ENCODE measurements around the gene IPO4. TPM values are rescaled to one million over a fixed set of nuclear protein-coding genes. Genes with fewer than 3 reads are reported as not detected.

The IPO4 gene
- total RNA-seq, 2 experiments from 2014 or later, result 73.4 to 73.7 TPM

GRCh38 chr14:24149302-24149969 lies 39.2 kb downstream of the IPO4 start:
- ChIA-PET POLR2A (no interaction called here), CTCF (interaction anchor here (1.0 to 2.7 kb wide), 4 partner anchors 11 to 41 kb away, joined by 4 to 21 read pairs (median 7); partner anchors contain the start of genes DCAF11, IRF9 and NRL)
- H3K27ac Mint-ChIP-seq, result no peak overlapping the region
- H3K9me3 Mint-ChIP-seq (ENCODE audit: low read depth), result no peaks in the 10 kb centered on the region
- no peak for ATAC-seq
- intact Hi-C loops (cut with DNase I, micrococcal nuclease), result loop anchor here (5.0 to 10.0 kb wide), 4 partner anchors 148 to 1115 kb away; partner anchors contain the start of genes ACIN1 (in 1 of the 2), C14orf119 (in 1 of the 2), DHRS1 (in 1 of the 2) and NGDN (in 1 of the 2)
- H3K36me3 Mint-ChIP-seq (ENCODE audit: low read depth), result peaks cover 58% of the 10 kb centered on the region
- no peak for DNase-seq
- H3K27me3 Mint-ChIP-seq, result no peaks in the 10 kb centered on the region
- H3K4me3 Mint-ChIP-seq, result peak overlapping the region; percentile 94
- peaks cover 38% of the 10 kb centered on the region for H3K4me1 Mint-ChIP-seq

GRCh38 chr14:24147761-24148428 lies 40.7 kb downstream of the IPO4 start:
- no peaks in the 10 kb centered on the region for H3K27me3 Mint-ChIP-seq
- H3K36me3 Mint-ChIP-seq (ENCODE audit: low read depth), result peaks cover 69% of the 10 kb centered on the region
- ChIA-PET POLR2A (interaction anchor here (1.7 to 4.1 kb wide), 4 partner anchors 13 to 95 kb away, joined by 6 to 36 read pairs (median 14); partner anchors contain the start of genes DCAF11, IRF9, NRL and PCK2), CTCF (interaction anchor here (0.6 to 3.6 kb wide), 12 partner anchors 8 to 516 kb away, joined by 3 to 43 read pairs (median 5); partner anchors contain the start of genes CIDEB, DCAF11, IRF9 and NRL)
- no peak for ATAC-seq
- H3K4me1 Mint-ChIP-seq, result peaks cover 53% of the 10 kb centered on the region
- peak overlapping the region; percentile 94 for H3K4me3 Mint-ChIP-seq
- DNase-seq, result peak; percentile 29
- intact Hi-C loops (cut with DNase I, micrococcal nuclease), result loop anchor here (1.0 to 10.0 kb wide), 17 partner anchors 12 to 1113 kb away; partner anchors contain the start of genes CHMP4A (in 2 of the 2), IPO4 (in 2 of the 2), IRF9 (in 2 of the 2) and ACIN1 (in 1 of the 2)
- no peaks in the 10 kb centered on the region for H3K9me3 Mint-ChIP-seq (ENCODE audit: low read depth)
- H3K27ac Mint-ChIP-seq, result peak overlapping the region; percentile 78

GRCh38 chr14:24146978-24147760 lies 41.4 kb downstream of the IPO4 start, which contains the start of gene RNF31:
TSS of gene RNF31 (plus strand) at chr14:24147498. CDS start at chr14:24147699, 201 bp downstream.
- ChIA-PET POLR2A (interaction anchor here (0.5 to 4.1 kb wide), 12 partner anchors 9 to 858 kb away, joined by 3 to 36 read pairs (median 5); partner anchors contain the start of genes DCAF11, IRF9, NRL and PABPN1), CTCF (interaction anchor here (0.6 to 3.6 kb wide), 19 partner anchors 9 to 193 kb away, joined by 3 to 43 read pairs (median 4); partner anchors contain the start of genes CIDEB, DCAF11, IPO4 and IRF9)
- peaks cover 73% of the 10 kb centered on the region for H3K36me3 Mint-ChIP-seq (ENCODE audit: low read depth)
- intact Hi-C loops (cut with DNase I, micrococcal nuclease), result loop anchor here (1.0 to 10.0 kb wide), 18 partner anchors 11 to 1112 kb away; partner anchors contain the start of genes CHMP4A (in 2 of the 2), DCAF11 (in 2 of the 2), IPO4 (in 2 of the 2) and IRF9 (in 2 of the 2)
- no peaks in the 10 kb centered on the region for H3K27me3 Mint-ChIP-seq
- no peaks in the 10 kb centered on the region for H3K9me3 Mint-ChIP-seq (ENCODE audit: low read depth)
- ATAC-seq (peak; percentile 89), DNase-seq (peak; percentile 99)
- peak within 1 kb of the TSS; percentile 97 for H3K27ac Mint-ChIP-seq
- H3K4me1 Mint-ChIP-seq, result peaks cover 57% of the 10 kb centered on the region
- H3K4me3 Mint-ChIP-seq, result peak within 1 kb of the TSS; percentile 94

- Mint-ChIP-seq H3K4me1 (peaks cover 61% of the 10 kb centered on the region), H3K36me3 (ENCODE audit: low read depth) (peaks cover 74% of the 10 kb centered on the region), H3K9me3 (ENCODE audit: low read depth) (no peaks in the 10 kb centered on the region), H3K27ac (peak within 1 kb of the TSS; percentile 97), H3K27me3 (no peaks in the 10 kb centered on the region), H3K4me3 (peak within 1 kb of the TSS; percentile 94)
- ChIA-PET POLR2A (interaction anchor here (0.5 to 4.1 kb wide), 12 partner anchors 8 to 857 kb away, joined by 3 to 36 read pairs (median 5); partner anchors contain the start of genes DCAF11, IRF9, NRL and PABPN1), CTCF (interaction anchor here (0.6 to 3.6 kb wide), 19 partner anchors 9 to 1089 kb away, joined by 3 to 43 read pairs (median 4); partner anchors contain the start of genes CIDEB, DCAF11, IPO4 and IRF9)
- ATAC-seq (peak; percentile 74), DNase-seq (peak; percentile 95)
- intact Hi-C loops (cut with DNase I, micrococcal nuclease), result loop anchor here (1.0 to 10.0 kb wide), 11 partner anchors 10 to 1112 kb away; partner anchors contain the start of genes ACIN1 (in 1 of the 2), C14orf119 (in 1 of the 2), CHMP4A (in 1 of the 2) and DCAF11 (in 1 of the 2)
Measured at GRCh38 chr14:24146453-24146977, 42.1 kb downstream of the IPO4 start, which contains the start of gene PSME2. TSS of gene PSME2 (minus strand) at chr14:24146610. CDS start at chr14:24146581, 29 bp downstream.

- ATAC-seq (no peak), DNase-seq (no peak)
- Mint-ChIP-seq H3K4me1 (peaks cover 61% of the 10 kb centered on the region), H3K4me3 (peak overlapping the region; percentile 94), H3K9me3 (ENCODE audit: low read depth) (no peaks in the 10 kb centered on the region), H3K36me3 (ENCODE audit: low read depth) (peaks cover 69% of the 10 kb centered on the region), H3K27ac (peak overlapping the region; percentile 97), H3K27me3 (no peaks in the 10 kb centered on the region)
- ChIA-PET CTCF (interaction anchor here (0.6 to 3.6 kb wide), 13 partner anchors 8 to 1088 kb away, joined by 3 to 43 read pairs (median 3); partner anchors contain the start of genes DCAF11, IPO4, IRF9 and NRL), POLR2A (interaction anchor here (1.0 to 4.1 kb wide), 7 partner anchors 9 to 825 kb away, joined by 3 to 36 read pairs (median 6); partner anchors contain the start of genes DCAF11, IRF9, NRL and PABPN1)
- intact Hi-C loops (cut with DNase I, micrococcal nuclease), result loop anchor here (1.0 to 10.0 kb wide), 11 partner anchors 10 to 1111 kb away; partner anchors contain the start of genes ACIN1 (in 1 of the 2), C14orf119 (in 1 of the 2), CHMP4A (in 1 of the 2) and DCAF11 (in 1 of the 2)
Measured at GRCh38 chr14:24145690-24146452, 42.7 kb downstream of the IPO4 start.

GRCh38 chr14:24145219-24145618 lies 43.4 kb downstream of the IPO4 start:
- DNase-seq (no peak), ATAC-seq (no peak)
- peaks cover 69% of the 10 kb centered on the region for H3K36me3 Mint-ChIP-seq (ENCODE audit: low read depth)
- ChIA-PET POLR2A (interaction anchor here (2.5 to 4.1 kb wide), 2 partner anchors 9 to 16 kb away, joined by 24 to 36 read pairs; partner anchors contain the start of genes IRF9 and PSME1), CTCF (interaction anchor here (0.7 to 3.6 kb wide), 7 partner anchors 10 to 131 kb away, joined by 3 to 43 read pairs (median 11); partner anchors contain the start of genes DCAF11, IRF9, NRL and PSME1)
- peaks cover 56% of the 10 kb centered on the region for H3K4me1 Mint-ChIP-seq
- H3K27ac Mint-ChIP-seq, result peak overlapping the region; percentile 97
- H3K9me3 Mint-ChIP-seq (ENCODE audit: low read depth), result no peaks in the 10 kb centered on the region
- H3K4me3 Mint-ChIP-seq, result peak overlapping the region; percentile 94
- intact Hi-C loops (cut with DNase I, micrococcal nuclease), result loop anchor here (5.0 to 10.0 kb wide), 4 partner anchors 152 to 1110 kb away; partner anchors contain the start of genes ACIN1 (in 1 of the 2), C14orf119 (in 1 of the 2), DHRS1 (in 1 of the 2) and NGDN (in 1 of the 2)
- H3K27me3 Mint-ChIP-seq, result no peaks in the 10 kb centered on the region

GRCh38 chr14:24144451-24144850 lies 44.2 kb downstream of the IPO4 start:
- POLR2A ChIA-PET, result interaction anchor here (1.3 to 4.1 kb wide), 3 partner anchors 16 to 30 kb away, joined by 3 to 36 read pairs (median 3); partner anchors contain the start of gene IRF9
- intact Hi-C loops (cut with DNase I, micrococcal nuclease), result loop anchor here in 1 of 2 experiments (10.0 kb wide), 3 partner anchors 680 to 1110 kb away; partner anchors contain the start of genes ACIN1, C14orf119, NGDN and PSMB5
- Mint-ChIP-seq H3K27me3 (no peaks in the 10 kb centered on the region), H3K9me3 (ENCODE audit: low read depth) (no peaks in the 10 kb centered on the region), H3K27ac (peak overlapping the region; percentile 97), H3K4me1 (peaks cover 57% of the 10 kb centered on the region), H3K4me3 (peak overlapping the region; percentile 94), H3K36me3 (ENCODE audit: low read depth) (peaks cover 72% of the 10 kb centered on the region)
- CTCF ChIA-PET, result interaction anchor here (0.8 to 2.6 kb wide), 2 partner anchors 17 to 30 kb away, joined by 3 to 16 read pairs; partner anchors contain the start of gene IRF9
- ATAC-seq (no peak), DNase-seq (no peak)

GRCh38 chr14:24143511-24143910 lies 45.1 kb downstream of the IPO4 start:
- ATAC-seq, result no peak
- POLR2A ChIA-PET, result interaction anchor here (1.3 kb wide), 2 partner anchors 17 to 29 kb away, joined by 3 read pairs; partner anchors contain the start of gene IRF9

More at GRCh38 chr14:24143511-24143910, 45.1 kb downstream of the IPO4 start:
- H3K27me3 Mint-ChIP-seq, result no peaks in the 10 kb centered on the region
- H3K4me1 Mint-ChIP-seq, result peaks cover 57% of the 10 kb centered on the region
- peak overlapping the region; percentile 19 for H3K27ac Mint-ChIP-seq
- H3K36me3 Mint-ChIP-seq (ENCODE audit: low read depth), result peaks cover 74% of the 10 kb centered on the region
- no peak for DNase-seq
- intact Hi-C loops (cut with DNase I, micrococcal nuclease), result loop anchor here in 1 of 2 experiments (10.0 kb wide), 3 partner anchors 679 to 1109 kb away; partner anchors contain the start of genes ACIN1, C14orf119, NGDN and PSMB5
- no peak overlapping the region for H3K4me3 Mint-ChIP-seq
- CTCF ChIA-PET, result interaction anchor here (0.7 to 2.6 kb wide), 4 partner anchors 17 to 164 kb away, joined by 3 to 16 read pairs (median 4); partner anchors contain the start of genes CIDEB, DCAF11, IRF9 and NRL
- H3K9me3 Mint-ChIP-seq (ENCODE audit: low read depth), result no peaks in the 10 kb centered on the region
